C4-2B (cell line): Measurements from ENCODE around the gene ZG16.
"Not testable (repeated sequence)": the region's sequence is repeated elsewhere in the genome, so short reads cannot be mapped to it uniquely, and the experiment has no call there.

Source experiments
- CTCF ChIP-seq: fragments of 450-650 bp; conservative IDR thresholded peaks from 2 replicates; pipeline ENCODE4 v1.5.1; 2017; ENCODE audit warnings: mild to moderate bottlenecking
- ZFX ChIP-seq: fragments of 450-650 bp; IDR thresholded peaks from 2 replicates; pipeline ENCODE4 v1.6.1; 2017

GRCh38 chr16:29761280-29761651 lies 16.8 kb upstream of the ZG16 start:
- TF ChIP-seq ZFX, CTCF: not testable (repeated sequence)
